HepG2 (cell line): Measurements from ENCODE around the gene COMMD10. TPM values are rescaled to one million over a fixed set of nuclear protein-coding genes. Genes with fewer than 3 reads are reported as not detected.

Source experiments
- CHCHD3 ChIP-seq: sonication (generic); formaldehyde crosslinking; IDR thresholded peaks from 2 replicates; pipeline ENCODE4 v1.8.0; 2022; ENCODE audit warnings: mild to moderate bottlenecking, missing genetic modification reagents, moderate library complexity
- MED1 ChIP-seq: sonication (generic); formaldehyde crosslinking; IDR thresholded peaks from 2 replicates; pipeline ENCODE4 v1.4.0; 2020; ENCODE audit warnings: missing genetic modification reagents
- MED8 ChIP-seq: sonication (generic); formaldehyde crosslinking; IDR thresholded peaks from 2 replicates; pipeline ENCODE4 v1.8.1; 2023; ENCODE audit warnings: mild to moderate bottlenecking, missing genetic modification reagents; ENCODE audit not compliant: insufficient replicate concordance
- SYNCRIP ChIP-seq: fragments of 200-400 bp; formaldehyde crosslinking; IDR thresholded peaks from 2 replicates; pipeline ENCODE4 v1.6.1; 2018; ENCODE audit warnings: mild to moderate bottlenecking, low read depth, low read length; ENCODE audit not compliant: insufficient read depth
- THAP7 ChIP-seq: sonication (generic); formaldehyde crosslinking; IDR thresholded peaks from 2 replicates; pipeline ENCODE4 v1.8.1; 2023; ENCODE audit warnings: mild to moderate bottlenecking, missing genetic modification reagents
- ZFP41 ChIP-seq: sonication (generic); formaldehyde crosslinking; IDR thresholded peaks from 2 replicates; pipeline ENCODE4 v1.4.0; 2020; ENCODE audit warnings: mild to moderate bottlenecking, missing genetic modification reagents, borderline replicate concordance
- ZNF329 ChIP-seq: sonication (generic); formaldehyde crosslinking; IDR thresholded peaks from 2 replicates; pipeline ENCODE4 v1.9.0; 2021; ENCODE audit warnings: low read depth, mild to moderate bottlenecking, missing genetic modification reagents
- ZNF337 ChIP-seq: sonication (generic); formaldehyde crosslinking; IDR thresholded peaks from 2 replicates; pipeline ENCODE4 v1.5.1; 2020; ENCODE audit warnings: missing genetic modification reagents, low read depth, mild to moderate bottlenecking, borderline replicate concordance
- ZNF367 ChIP-seq: sonication (generic); formaldehyde crosslinking; IDR thresholded peaks from 2 replicates; pipeline ENCODE4 v1.4.0; 2020; ENCODE audit warnings: missing genetic modification reagents, borderline replicate concordance
- ZNF678 ChIP-seq: sonication (generic); formaldehyde crosslinking; IDR thresholded peaks from 2 replicates; pipeline ENCODE4 v1.4.0; 2020; ENCODE audit warnings: mild to moderate bottlenecking, missing genetic modification reagents
- ZNF720 ChIP-seq: sonication (generic); formaldehyde crosslinking; IDR thresholded peaks from 2 replicates; pipeline ENCODE4 v1.4.0; 2020; ENCODE audit warnings: missing genetic modification reagents
- polyA plus RNA-seq, 8 experiments: library from polyadenylated mRNA; depleted of rRNA in 3 of 8; stranded (reverse) in 7 of 8; unstranded in 1 of 8; fragments of >200 nt; fragmentation: Illumina TruSeq in 4 of 8; extraction: Trizol in 4 of 8; gene quantifications; 2 replicates each; pipeline versions ENCODE4 v1.2.1 to v1.2.3, GENCODE V29; 2011 to 2016; ENCODE audit warnings: low read depth in 4 of 8, missing spikeins in 1 of 8, mixed read lengths in 1 of 8; ENCODE audit not compliant: insufficient read depth in 1 of 8
- total RNA-seq, 5 experiments: library from RNA; depleted of rRNA; stranded (reverse); fragments of >200 nt; fragmentation: Illumina TruSeq; extraction: Trizol; gene quantifications; 2 replicates each; pipeline ENCODE4 v1.2.3, GENCODE V29; 2016; ENCODE audit warnings: low read depth in 1 of 5
- TF ChIP-seq, protein P1 (sequence below): sonication (generic); formaldehyde crosslinking; IDR thresholded peaks from 2 replicates; pipeline ENCODE4 v1.4.0; 2020; ENCODE audit warnings: mild to moderate bottlenecking, low read depth, missing genetic modification reagents
- TF ChIP-seq, protein P2 (sequence below): sonication (generic); formaldehyde crosslinking; IDR thresholded peaks from 2 replicates; pipeline ENCODE4 v1.5.1; 2020; ENCODE audit warnings: mild to moderate bottlenecking, missing genetic modification reagents, moderate library complexity
- TF ChIP-seq, protein P3 (sequence below): sonication (generic); formaldehyde crosslinking; IDR thresholded peaks from 2 replicates; pipeline ENCODE4 v1.5.1; 2020; ENCODE audit warnings: mild to moderate bottlenecking, missing genetic modification reagents
- TF ChIP-seq, protein P4 (sequence below): sonication (generic); formaldehyde crosslinking; IDR thresholded peaks from 2 replicates; pipeline ENCODE4 v1.5.0; 2020; ENCODE audit warnings: mild to moderate bottlenecking, missing genetic modification reagents

Gene COMMD10
- total and polyA plus RNA-seq, 2 of the 13 experiments (the other 11 are each of a cell fraction or from before 2014, with no cell fraction given): 16.9 to 39.3 TPM

- TF ChIP-seq ZNF337 (no peak), ZNF720 (no peak), ZNF329 (CRISPR knock-in tag) (0 out of 2 replicates have a peak, but pooled peaks have one; percentile 56), CHCHD3 (no peak), MED8 (CRISPR knock-in tag) (no peak), MED1 (CRISPR knock-in tag) (peak; percentile 51; the same call in 1 of the 2 replicates), ZFP41 (peak; percentile 89; the same call in 1 of the 2 replicates), ZNF678 (CRISPR knock-in tag) (no peak), THAP7 (CRISPR knock-in tag) (no peak), ZNF367 (CRISPR knock-in tag) (no peak), SYNCRIP (no peak)
- TF ChIP-seq, protein P1, sequence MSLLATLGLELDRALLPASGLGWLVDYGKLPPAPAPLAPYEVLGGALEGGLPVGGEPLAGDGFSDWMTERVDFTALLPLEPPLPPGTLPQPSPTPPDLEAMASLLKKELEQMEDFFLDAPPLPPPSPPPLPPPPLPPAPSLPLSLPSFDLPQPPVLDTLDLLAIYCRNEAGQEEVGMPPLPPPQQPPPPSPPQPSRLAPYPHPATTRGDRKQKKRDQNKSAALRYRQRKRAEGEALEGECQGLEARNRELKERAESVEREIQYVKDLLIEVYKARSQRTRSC (CRISPR knock-in tag): no peak
- TF ChIP-seq, protein P2, sequence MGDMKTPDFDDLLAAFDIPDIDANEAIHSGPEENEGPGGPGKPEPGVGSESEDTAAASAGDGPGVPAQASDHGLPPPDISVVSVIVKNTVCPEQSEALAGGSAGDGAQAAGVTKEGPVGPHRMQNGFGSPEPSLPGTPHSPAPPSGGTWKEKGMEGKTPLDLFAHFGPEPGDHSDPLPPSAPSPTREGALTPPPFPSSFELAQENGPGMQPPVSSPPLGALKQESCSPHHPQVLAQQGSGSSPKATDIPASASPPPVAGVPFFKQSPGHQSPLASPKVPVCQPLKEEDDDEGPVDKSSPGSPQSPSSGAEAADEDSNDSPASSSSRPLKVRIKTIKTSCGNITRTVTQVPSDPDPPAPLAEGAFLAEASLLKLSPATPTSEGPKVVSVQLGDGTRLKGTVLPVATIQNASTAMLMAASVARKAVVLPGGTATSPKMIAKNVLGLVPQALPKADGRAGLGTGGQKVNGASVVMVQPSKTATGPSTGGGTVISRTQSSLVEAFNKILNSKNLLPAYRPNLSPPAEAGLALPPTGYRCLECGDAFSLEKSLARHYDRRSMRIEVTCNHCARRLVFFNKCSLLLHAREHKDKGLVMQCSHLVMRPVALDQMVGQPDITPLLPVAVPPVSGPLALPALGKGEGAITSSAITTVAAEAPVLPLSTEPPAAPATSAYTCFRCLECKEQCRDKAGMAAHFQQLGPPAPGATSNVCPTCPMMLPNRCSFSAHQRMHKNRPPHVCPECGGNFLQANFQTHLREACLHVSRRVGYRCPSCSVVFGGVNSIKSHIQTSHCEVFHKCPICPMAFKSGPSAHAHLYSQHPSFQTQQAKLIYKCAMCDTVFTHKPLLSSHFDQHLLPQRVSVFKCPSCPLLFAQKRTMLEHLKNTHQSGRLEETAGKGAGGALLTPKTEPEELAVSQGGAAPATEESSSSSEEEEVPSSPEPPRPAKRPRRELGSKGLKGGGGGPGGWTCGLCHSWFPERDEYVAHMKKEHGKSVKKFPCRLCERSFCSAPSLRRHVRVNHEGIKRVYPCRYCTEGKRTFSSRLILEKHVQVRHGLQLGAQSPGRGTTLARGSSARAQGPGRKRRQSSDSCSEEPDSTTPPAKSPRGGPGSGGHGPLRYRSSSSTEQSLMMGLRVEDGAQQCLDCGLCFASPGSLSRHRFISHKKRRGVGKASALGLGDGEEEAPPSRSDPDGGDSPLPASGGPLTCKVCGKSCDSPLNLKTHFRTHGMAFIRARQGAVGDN (CRISPR knock-in tag): peak; percentile 98
- TF ChIP-seq, protein P3, sequence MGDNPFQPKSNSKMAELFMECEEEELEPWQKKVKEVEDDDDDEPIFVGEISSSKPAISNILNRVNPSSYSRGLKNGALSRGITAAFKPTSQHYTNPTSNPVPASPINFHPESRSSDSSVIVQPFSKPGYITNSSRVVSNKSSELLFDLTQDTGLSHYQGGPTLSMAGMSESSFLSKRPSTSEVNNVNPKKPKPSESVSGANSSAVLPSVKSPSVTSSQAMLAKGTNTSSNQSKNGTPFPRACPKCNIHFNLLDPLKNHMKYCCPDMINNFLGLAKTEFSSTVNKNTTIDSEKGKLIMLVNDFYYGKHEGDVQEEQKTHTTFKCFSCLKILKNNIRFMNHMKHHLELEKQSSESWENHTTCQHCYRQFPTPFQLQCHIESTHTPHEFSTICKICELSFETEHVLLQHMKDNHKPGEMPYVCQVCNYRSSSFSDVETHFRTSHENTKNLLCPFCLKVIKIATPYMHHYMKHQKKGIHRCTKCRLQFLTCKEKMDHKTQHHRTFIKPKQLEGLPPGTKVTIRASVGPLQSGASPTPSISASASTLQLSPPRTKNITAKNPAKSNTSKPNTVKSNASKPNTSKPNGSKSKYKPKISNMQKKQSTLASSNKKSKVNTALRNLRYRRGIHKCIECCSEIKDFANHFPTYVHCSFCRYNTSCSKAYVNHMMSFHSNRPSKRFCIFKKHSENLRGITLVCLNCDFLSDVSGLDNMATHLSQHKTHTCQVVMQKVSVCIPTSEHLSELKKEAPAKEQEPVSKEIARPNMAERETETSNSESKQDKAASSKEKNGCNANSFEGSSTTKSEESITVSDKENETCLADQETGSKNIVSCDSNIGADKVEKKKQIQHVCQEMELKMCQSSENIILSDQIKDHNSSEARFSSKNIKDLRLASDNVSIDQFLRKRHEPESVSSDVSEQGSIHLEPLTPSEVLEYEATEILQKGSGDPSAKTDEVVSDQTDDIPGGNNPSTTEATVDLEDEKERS (CRISPR knock-in tag): 0 out of 2 replicates have a peak, but pooled peaks have one; percentile 55
- TF ChIP-seq, protein P4, sequence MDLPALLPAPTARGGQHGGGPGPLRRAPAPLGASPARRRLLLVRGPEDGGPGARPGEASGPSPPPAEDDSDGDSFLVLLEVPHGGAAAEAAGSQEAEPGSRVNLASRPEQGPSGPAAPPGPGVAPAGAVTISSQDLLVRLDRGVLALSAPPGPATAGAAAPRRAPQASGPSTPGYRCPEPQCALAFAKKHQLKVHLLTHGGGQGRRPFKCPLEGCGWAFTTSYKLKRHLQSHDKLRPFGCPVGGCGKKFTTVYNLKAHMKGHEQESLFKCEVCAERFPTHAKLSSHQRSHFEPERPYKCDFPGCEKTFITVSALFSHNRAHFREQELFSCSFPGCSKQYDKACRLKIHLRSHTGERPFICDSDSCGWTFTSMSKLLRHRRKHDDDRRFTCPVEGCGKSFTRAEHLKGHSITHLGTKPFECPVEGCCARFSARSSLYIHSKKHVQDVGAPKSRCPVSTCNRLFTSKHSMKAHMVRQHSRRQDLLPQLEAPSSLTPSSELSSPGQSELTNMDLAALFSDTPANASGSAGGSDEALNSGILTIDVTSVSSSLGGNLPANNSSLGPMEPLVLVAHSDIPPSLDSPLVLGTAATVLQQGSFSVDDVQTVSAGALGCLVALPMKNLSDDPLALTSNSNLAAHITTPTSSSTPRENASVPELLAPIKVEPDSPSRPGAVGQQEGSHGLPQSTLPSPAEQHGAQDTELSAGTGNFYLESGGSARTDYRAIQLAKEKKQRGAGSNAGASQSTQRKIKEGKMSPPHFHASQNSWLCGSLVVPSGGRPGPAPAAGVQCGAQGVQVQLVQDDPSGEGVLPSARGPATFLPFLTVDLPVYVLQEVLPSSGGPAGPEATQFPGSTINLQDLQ (CRISPR knock-in tag): 0 out of 2 replicates have a peak, but pooled peaks have one; percentile 21
These were observed at the start of gene COMMD10 (continued) for GRCh38 chr5:116084871-116085715.
